H1 (cell line): ENCODE data around the gene SLC5A11. TPM values are rescaled to one million over a fixed set of nuclear protein-coding genes. Genes with fewer than 3 reads are reported as not detected.

Source experiments
- CTCF ChIA-PET: fragments of 300-600 bp; sonication (Branson Sonifier 250); formaldehyde crosslinking; loops from one replicate; lab custom pipeline; 2021; ENCODE audit not compliant: partially characterized antibody; lab: Charles Lee
- POLR2A ChIA-PET: fragments of 300-600 bp; sonication (Branson Sonifier 250); formaldehyde crosslinking; loops from one replicate; lab custom pipeline; 2021; ENCODE audit warnings: inconsistent platforms; ENCODE audit not compliant: partially characterized antibody; lab: Charles Lee
- DNase-seq, 2 experiments: peaks; one replicate each; pipeline versions ENCODE4 v3.0.0 to v3.0.0-alpha.2; 2010 to 2022; ENCODE audit warnings: low spot score in 2 of 2, low read depth in 1 of 2, mixed read lengths in 1 of 2
- FAIRE-seq: peaks from 2 replicates; lab custom pipeline; 2011; peaks lifted over from hg19 to GRCh38; lab: Jason Lieb, UNC
- H2AFZ ChIP-seq: 2 replicates; pipeline ENCODE4 v1.8.1; 2012; ENCODE audit warnings: low read length, inconsistent platforms
- H2AK5ac ChIP-seq: 2 replicates; pipeline ENCODE4 v1.6.1; 2013; ENCODE audit warnings: low read depth, low read length
- H2BK120ac ChIP-seq: replicated peaks from 2 replicates; pipeline ENCODE3; 2013; ENCODE audit warnings: low read depth, low read length, inconsistent platforms
- H2BK12ac ChIP-seq: 2 replicates; pipeline ENCODE4 v1.6.1; 2013; ENCODE audit warnings: low read depth, low read length
- H2BK15ac ChIP-seq: 2 replicates; pipeline ENCODE4 v1.6.1; 2013; ENCODE audit warnings: low read length
- H2BK20ac ChIP-seq: 2 replicates; pipeline ENCODE4 v1.6.1; 2013; ENCODE audit warnings: low read length
- H2BK5ac ChIP-seq: 2 replicates; pipeline ENCODE4 v1.6.1; 2013; ENCODE audit warnings: low read depth, low read length
- H3K14ac ChIP-seq: 2 replicates; pipeline ENCODE4 v1.6.1; 2013; ENCODE audit warnings: inconsistent platforms; ENCODE audit not compliant: insufficient read length
- H3K18ac ChIP-seq: 2 replicates; pipeline ENCODE4 v1.6.1; 2013; ENCODE audit warnings: low read length; ENCODE audit errors: extremely low read depth
- H3K23ac ChIP-seq: 2 replicates; pipeline ENCODE4 v1.6.1; 2013; ENCODE audit warnings: inconsistent platforms; ENCODE audit not compliant: insufficient read length
- H3K23me2 ChIP-seq: 2 replicates; pipeline ENCODE4 v1.6.1; 2013; ENCODE audit warnings: low read depth, low read length
- H3K27ac ChIP-seq: 2 replicates; pipeline ENCODE4 v1.6.1; 2011; ENCODE audit warnings: low read depth, low read length, inconsistent platforms
- H3K27me3 ChIP-seq, 4 experiments: replicated peaks in 1 of 4; 1 replicate in 1 of 4; 2 replicates in 3 of 4; pipeline versions ENCODE4 v1.6.1 to v1.8.1; 2011 to 2013; ENCODE audit warnings: low read length in 3 of 4, mild to moderate bottlenecking in 3 of 4, inconsistent platforms in 2 of 4, mixed read lengths in 2 of 4, moderate library complexity in 1 of 4; ENCODE audit not compliant: control insufficient read depth in 3 of 4, insufficient read depth in 3 of 4; ENCODE audit errors: extremely low read depth in 1 of 4
- H3K36me3 ChIP-seq, 4 experiments: 2 replicates each; pipeline versions ENCODE4 v1.6.1 to v1.8.1; 2011 to 2013; ENCODE audit warnings: mild to moderate bottlenecking in 4 of 4, low read length in 3 of 4, moderate library complexity in 2 of 4, control low read depth in 1 of 4, inconsistent platforms in 1 of 4; ENCODE audit not compliant: insufficient read depth in 4 of 4, control insufficient read depth in 2 of 4
- H3K4ac ChIP-seq: replicated peaks from 2 replicates; pipeline ENCODE3; 2013; ENCODE audit warnings: low read length, low read depth, mixed read lengths, inconsistent platforms; ENCODE audit not compliant: insufficient read length
- H3K4me1 ChIP-seq, 4 experiments: replicated peaks in 1 of 4; 1 replicate in 1 of 4; 2 replicates in 3 of 4; pipeline versions ENCODE4 v1.6.1 to v1.8.1; 2011 to 2013; ENCODE audit warnings: low read length in 3 of 4, inconsistent platforms in 2 of 4, mixed read lengths in 1 of 4; ENCODE audit not compliant: insufficient read depth in 4 of 4, control insufficient read depth in 3 of 4
- H3K4me2 ChIP-seq, 2 experiments: 2 replicates each; pipeline versions ENCODE4 v1.6.1 to v1.8.1; 2011 to 2013; ENCODE audit warnings: low read depth in 2 of 2, low read length in 2 of 2, control low read depth in 1 of 2, inconsistent platforms in 1 of 2, mild to moderate bottlenecking in 1 of 2; ENCODE audit not compliant: insufficient read depth in 1 of 2
- H3K4me3 ChIP-seq, 4 experiments: fragments of 200-600, 300-600 bp in 1 of 4; sonication (generic), shearing (Covaris generic), sonication (Bioruptor Twin) in 1 of 4; 2 replicates each; pipeline versions ENCODE4 v1.5.1 to v1.8.1; 2011 to 2016; ENCODE audit warnings: low read length in 4 of 4, low read depth in 3 of 4, control low read depth in 2 of 4, inconsistent platforms in 2 of 4, mild to moderate bottlenecking in 2 of 4, mixed read lengths in 1 of 4, moderate library complexity in 1 of 4; ENCODE audit not compliant: insufficient read depth in 2 of 4; ENCODE audit errors: extremely low read depth in 1 of 4
- H3K56ac ChIP-seq: replicated peaks from 2 replicates; pipeline ENCODE3; 2013; ENCODE audit warnings: low read depth, mild to moderate bottlenecking, mixed read lengths, low read length, inconsistent platforms; ENCODE audit not compliant: insufficient read length
- H3K79me1 ChIP-seq: 2 replicates; pipeline ENCODE4 v1.6.1; 2013; ENCODE audit warnings: low read depth, low read length, control low read depth
- H3K79me2 ChIP-seq, 2 experiments: 2 replicates each; pipeline versions ENCODE4 v1.6.1 to v1.8.1; 2012 to 2013; ENCODE audit warnings: low read length in 2 of 2, mild to moderate bottlenecking in 2 of 2, inconsistent platforms in 1 of 2; ENCODE audit not compliant: insufficient read depth in 2 of 2, control insufficient read depth in 1 of 2
- H3K9ac ChIP-seq, 4 experiments: replicated peaks in 1 of 4; 1 replicate in 1 of 4; 2 replicates in 3 of 4; pipeline versions ENCODE4 v1.6.1 to v1.8.1; 2011 to 2013; ENCODE audit warnings: low read depth in 3 of 4, low read length in 3 of 4, control low read depth in 2 of 4, mild to moderate bottlenecking in 2 of 4, moderate library complexity in 2 of 4, inconsistent platforms in 1 of 4; ENCODE audit errors: extremely low read depth in 1 of 4
- H3K9me3 ChIP-seq, 2 experiments: 2 replicates each; pipeline versions ENCODE4 v1.6.1 to v1.8.1; 2012 to 2013; ENCODE audit warnings: mild to moderate bottlenecking in 2 of 2, moderate library complexity in 2 of 2, control low read depth in 1 of 2, inconsistent platforms in 1 of 2, low read depth in 1 of 2, low read length in 1 of 2, mixed read lengths in 1 of 2; ENCODE audit not compliant: insufficient read depth in 2 of 2
- H4K20me1 ChIP-seq, 2 experiments: replicated peaks in 1 of 2; 2 replicates each; pipeline versions ENCODE3 to v1.8.1; 2011 to 2013; ENCODE audit warnings: inconsistent platforms in 2 of 2, low read length in 2 of 2, mild to moderate bottlenecking in 1 of 2; ENCODE audit not compliant: insufficient read depth in 2 of 2, control insufficient read depth in 1 of 2
- H4K5ac ChIP-seq: 2 replicates; pipeline ENCODE4 v1.6.1; 2013; ENCODE audit warnings: low read length, low read depth, mixed read lengths, inconsistent platforms; ENCODE audit not compliant: insufficient read length
- H4K8ac ChIP-seq: 2 replicates; pipeline ENCODE4 v1.8.0; 2013; ENCODE audit warnings: mild to moderate bottlenecking, moderate library complexity, low read length, inconsistent platforms; ENCODE audit not compliant: insufficient read depth; ENCODE audit errors: extremely low read depth
- H4K91ac ChIP-seq: replicated peaks from 2 replicates; pipeline ENCODE3; 2013; ENCODE audit warnings: low read length, mixed read lengths, inconsistent platforms; ENCODE audit not compliant: insufficient read length
- EP300 ChIP-seq, 2 experiments: IDR thresholded peaks; 1 replicate in 1 of 2; 2 replicates in 1 of 2; pipeline ENCODE4 v1.6.1; 2011 to 2012; ENCODE audit warnings: low read depth in 2 of 2, low read length in 2 of 2, mild to moderate bottlenecking in 2 of 2, borderline replicate concordance in 1 of 2, inconsistent platforms in 1 of 2, moderate library complexity in 1 of 2
- GTF2F1 ChIP-seq: IDR thresholded peaks from 2 replicates; pipeline ENCODE4 v1.6.1; 2012; ENCODE audit warnings: low read depth, low read length, improper control_type of control experiment, borderline replicate concordance
- JUND ChIP-seq: IDR thresholded peaks from 2 replicates; pipeline ENCODE4 v1.6.1; 2011; ENCODE audit warnings: mild to moderate bottlenecking, improper control_type of control experiment, low read length
- NANOG ChIP-seq: IDR thresholded peaks from 2 replicates; pipeline ENCODE4 v1.6.1; 2011; ENCODE audit warnings: low read length, low read depth, mild to moderate bottlenecking, inconsistent platforms; ENCODE audit not compliant: insufficient read depth, poor library complexity, severe bottlenecking
- NRF1 ChIP-seq: IDR thresholded peaks from 2 replicates; pipeline ENCODE4 v1.6.1; 2011; ENCODE audit warnings: mild to moderate bottlenecking, low read depth, low read length, improper control_type of control experiment
- RFX5 ChIP-seq: IDR thresholded peaks from 2 replicates; pipeline ENCODE4 v1.6.1; 2011; ENCODE audit warnings: low read depth, low read length, improper control_type of control experiment, borderline replicate concordance
- RXRA ChIP-seq: IDR thresholded peaks from 2 replicates; pipeline ENCODE4 v1.6.1; 2011; ENCODE audit warnings: low read depth, mild to moderate bottlenecking, low read length, moderate library complexity; ENCODE audit not compliant: insufficient read depth
- SIX5 ChIP-seq: IDR thresholded peaks from 2 replicates; pipeline ENCODE4 v1.6.1; 2011; ENCODE audit warnings: mild to moderate bottlenecking, low read depth, low read length
- SP2 ChIP-seq: IDR thresholded peaks from 2 replicates; pipeline ENCODE4 v1.6.1; 2012; ENCODE audit warnings: mild to moderate bottlenecking, low read length, inconsistent platforms
- SP4 ChIP-seq: IDR thresholded peaks from 2 replicates; pipeline ENCODE4 v1.6.1; 2012; ENCODE audit warnings: low read length, inconsistent platforms
- SUZ12 ChIP-seq: fragments of 200-600 bp; sonication (generic); IDR thresholded peaks from 2 replicates; pipeline ENCODE4 v1.6.1; 2012; ENCODE audit warnings: mild to moderate bottlenecking, inconsistent platforms, low read length, moderate library complexity, mixed read lengths
- TEAD4 ChIP-seq: IDR thresholded peaks from 2 replicates; pipeline ENCODE4 v1.6.1; 2012; ENCODE audit warnings: low read depth, low read length, inconsistent platforms, mixed read lengths
- ZNF274 ChIP-seq: IDR thresholded peaks from 2 replicates; pipeline ENCODE4 v1.7.0; 2012; ENCODE audit warnings: low read length, borderline replicate concordance; ENCODE audit errors: extremely low read depth
- WGBS, 2 experiments: shearing (Covaris generic) in 1 of 2; methylation state at CpG; one replicate each; pipeline versions ENCODE4 v1.1.6 to v1.1.7; 2013 to 2015; ENCODE audit warnings: low lambda C conversion rate in 2 of 2, mixed read lengths in 2 of 2, inconsistent platforms in 1 of 2, low coverage in 1 of 2, missing lambda C conversion rate in 1 of 2; ENCODE audit not compliant: insufficient replicate concordance in 2 of 2, insufficient coverage in 1 of 2, insufficient read length in 1 of 2; ENCODE audit errors: extremely low coverage in 1 of 2, missing lambda C conversion rate in 1 of 2; 5-methylcytosine and 5-hydroxymethylcytosine counted together
- polyA plus RNA-seq, 7 experiments: library from polyadenylated mRNA; depleted of rRNA in 3 of 7; stranded (reverse) in 5 of 7; unstranded in 2 of 7; fragments of >200 nt in 5 of 7; fragments of 200-250 nt in 2 of 7; gene quantifications; 1 replicate in 5 of 7; 2 replicates in 1 of 7; 4 replicates in 1 of 7; pipeline versions ENCODE4 v1.2.1 to v1.2.3, GENCODE V29; 2011 to 2013; ENCODE audit warnings: missing spikeins in 2 of 7, mixed read lengths in 2 of 7
- total RNA-seq: library from RNA; stranded (reverse); fragmentation: NEBNext Ultra II Directional; extraction: Animal tissue kit (Norgen Biotek cat#: 25700); gene quantifications from 2 replicates; pipeline ENCODE4 v1.2.1, GENCODE V29; 2021
- TF ChIP-seq, protein P1 (sequence below): IDR thresholded peaks from 2 replicates; pipeline ENCODE4 v1.6.1; 2011; ENCODE audit warnings: low read depth, mild to moderate bottlenecking, low read length; ENCODE audit not compliant: insufficient read depth

The SLC5A11 gene
- total and polyA plus RNA-seq, 2 of the 8 experiments (the other 6 are each of a cell fraction or from before 2014, with no cell fraction given), result 0.26 to 0.59 TPM

DNA sequence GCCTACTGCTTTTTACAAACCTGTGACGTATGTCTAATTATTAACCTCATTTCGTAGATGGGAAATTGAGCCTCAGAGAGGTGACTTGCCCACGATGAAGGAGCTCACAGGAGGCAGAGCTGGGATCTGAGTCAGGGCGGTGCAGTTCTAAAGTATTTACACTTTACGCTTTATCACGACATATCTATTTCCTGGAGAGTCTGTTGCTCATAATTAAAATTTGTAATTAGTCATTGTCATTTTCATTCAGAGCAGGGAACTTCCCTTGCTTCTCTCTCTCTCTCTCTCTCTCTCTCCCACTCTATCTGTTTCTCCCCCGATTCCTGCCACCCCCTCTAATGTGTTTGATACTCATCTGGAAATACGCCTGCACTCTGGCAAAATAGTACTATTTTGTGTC is 5.9 kb downstream of the SLC5A11 start:
- Histone ChIP-seq H3K36me3 (no peaks in the 10 kb centered on the region), H3K4me1 (peaks cover 0 to 3% (median 0%) of the 10 kb centered on the region in 4 experiments; a peak in 1 of 7 replicates), H4K5ac (no peak overlapping the region), H3K79me2 (no peaks in the 10 kb centered on the region), H3K27ac (no peak overlapping the region), H3K4me2 (no peak overlapping the region), H3K14ac (no peak overlapping the region), H3K4ac (no peak overlapping the region), H2BK15ac (no peak overlapping the region), H3K79me1 (no peaks in the 10 kb centered on the region), H2AK5ac (no peak overlapping the region), H4K91ac (no peak overlapping the region), H3K23ac (no peak overlapping the region), H3K9me3 (no peaks in the 10 kb centered on the region), H2BK12ac (no peak overlapping the region), H4K8ac (no peak overlapping the region), H4K20me1 (no peaks in the 10 kb centered on the region), H3K18ac (no peak overlapping the region), H3K9ac (no peak overlapping the region), H2AFZ (no peak overlapping the region), H3K27me3 (no peaks in the 10 kb centered on the region), H2BK20ac (no peak overlapping the region), H3K23me2 (no peaks in the 10 kb centered on the region), H3K56ac (no peak overlapping the region), H2BK120ac (no peak overlapping the region), H3K4me3 (no peak overlapping the region), H2BK5ac (no peak overlapping the region)
- ChIA-PET CTCF (interaction anchor here (1.4 kb wide), 1 partner anchor 9 kb away, joined by 3 read pairs; no protein-coding TSS in a partner anchor), POLR2A (no interaction called here)
- 84% methylated on average over 8 of the region's 8 CpGs; no CpG with 5 or more reads in 1 of the 2 experiments for WGBS, 2 experiments
- DNase-seq (no peak), FAIRE-seq (no peak)
- no peak for TF ChIP-seq RFX5
- no peak for TF ChIP-seq RXRA
- TF ChIP-seq NRF1, result no peak
- TF ChIP-seq SIX5, result no peak
- no peak for TF ChIP-seq ZNF274
- no peak for TF ChIP-seq NANOG
- TF ChIP-seq SP2, result no peak
- no peak for TF ChIP-seq TEAD4
- TF ChIP-seq JUND, result no peak
- TF ChIP-seq, protein P1, sequence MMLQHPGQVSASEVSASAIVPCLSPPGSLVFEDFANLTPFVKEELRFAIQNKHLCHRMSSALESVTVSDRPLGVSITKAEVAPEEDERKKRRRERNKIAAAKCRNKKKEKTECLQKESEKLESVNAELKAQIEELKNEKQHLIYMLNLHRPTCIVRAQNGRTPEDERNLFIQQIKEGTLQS, result no peak
- TF ChIP-seq GTF2F1, result no peak
- TF ChIP-seq EP300 (IDR thresholded peaks at IDR 0.05; ENCODE audit: borderline replicate concordance in 1 of 2, low read depth in 2 of 2, low read length in 2 of 2), result no peak
- TF ChIP-seq SP4, result no peak
- no peak for TF ChIP-seq SUZ12
